HG03175 (cell line): ENCODE measurements around the gene MAPK9.
"Not testable (repeated sequence)": the region's sequence is repeated elsewhere in the genome, so short reads cannot be mapped to it uniquely, and the experiment has no call there.

Experiments
- ATAC-seq: cut with Tn5 transposase; IDR thresholded peaks from one replicate; pipeline ENCODE4 v1.9.1; 2021; ENCODE audit warnings: mild to moderate bottlenecking, moderate library complexity; ENCODE audit not compliant: unreplicated experiment

MAPK9 gene

GRCh38 chr5:180238631-180239030, 53.3 kb downstream of the MAPK9 start:
- ATAC-seq, result no peak

GRCh38 chr5:180235846-180236245, 56.0 kb downstream of the MAPK9 start:
- ATAC-seq, result no peak

GRCh38 chr5:180235077-180235476, 56.8 kb downstream of the MAPK9 start:
- ATAC-seq, result no peak

GRCh38 chr5:180234271-180234670, 57.6 kb downstream of the MAPK9 start:
- ATAC-seq, result no peak

GRCh38 chr5:180233729-180234128, 58.2 kb downstream of the MAPK9 start:
- no peak for ATAC-seq

- no peak for ATAC-seq
Observed at GRCh38 chr5:180230017-180230416, 61.9 kb downstream of the MAPK9 start.

- no peak for ATAC-seq
Observed at GRCh38 chr5:180222056-180222455, 69.8 kb downstream of the MAPK9 start.

GRCh38 chr5:180217797-180218196, 74.1 kb downstream of the MAPK9 start:
- ATAC-seq, result no peak

- ATAC-seq, result no peak
Observed at GRCh38 chr5:180216646-180217171, 75.2 kb downstream of the MAPK9 start.

GRCh38 chr5:180215783-180216630, 75.9 kb downstream of the MAPK9 start:
- no peak for ATAC-seq

- no peak for ATAC-seq
Observed at GRCh38 chr5:180214870-180215770, 76.8 kb downstream of the MAPK9 start.

GRCh38 chr5:180213657-180214207, 78.2 kb downstream of the MAPK9 start:
- ATAC-seq, result no peak

- ATAC-seq, result no peak
Observed at GRCh38 chr5:180213256-180213600, 78.7 kb downstream of the MAPK9 start.

GRCh38 chr5:180212363-180213255, 79.3 kb downstream of the MAPK9 start:
- no peak for ATAC-seq

- ATAC-seq, result no peak
Observed at GRCh38 chr5:180211761-180212035, 80.2 kb downstream of the MAPK9 start.

GRCh38 chr5:180210961-180211760, 80.7 kb downstream of the MAPK9 start:
- ATAC-seq, result no peak

- not testable (repeated sequence) for ATAC-seq
Observed at GRCh38 chr5:180210077-180210476, 81.8 kb downstream of the MAPK9 start.

- ATAC-seq, result peak; percentile 71
Observed at GRCh38 chr5:180209137-180209581, 82.7 kb downstream of the MAPK9 start, which contains the start of gene RASGEF1C. Gene RASGEF1C, minus strand, starts transcription at chr5:180209211. Its CDS starts 71,159 bp downstream, at chr5:180138052.

- peak; percentile 28 for ATAC-seq
Observed at GRCh38 chr5:180208435-180209081, 83.3 kb downstream of the MAPK9 start.
